ENCODE data around the gene FOXK1. TPM values are rescaled to one million over a fixed set of nuclear protein-coding genes. Genes with fewer than 3 reads are reported as not detected.

The FOXK1 gene
- total RNA-seq, 1 donor from 2014 or later, result 53.6 TPM

- Histone ChIP-seq H3K4me3 (ENCODE audit: insufficient read depth, low read depth, low read length) (no peak overlapping the region), H3K27me3 (ENCODE audit: insufficient read depth, low read length) (no peaks in the 10 kb centered on the region), H4K20me1 (ENCODE audit: insufficient read depth, low read length) (no peaks in the 10 kb centered on the region), H3K79me2 (ENCODE audit: insufficient read depth, low read length) (no peaks in the 10 kb centered on the region), H3K36me3 (ENCODE audit: insufficient read depth, low read length) (no peaks in the 10 kb centered on the region), H3K27ac (ENCODE audit: low read depth, low read length) (no peak overlapping the region), H2AFZ (ENCODE audit: low read depth, low read length) (no peak overlapping the region), H3K9ac (ENCODE audit: low read length) (no peak overlapping the region), H3K4me2 (ENCODE audit: low read length) (no peak overlapping the region), H3K9me3 (ENCODE audit: insufficient read depth, low read depth, low read length) (no peaks in the 10 kb centered on the region), H3K4me1 (ENCODE audit: insufficient read depth, low read length) (peaks cover 9% of the 10 kb centered on the region)
- no peak for DNase-seq (ENCODE audit: low read depth)
- H3K27ac Mint-ChIP-seq (ENCODE audit: unreplicated experiment), result no peak overlapping the region
- peaks cover 7% of the 10 kb centered on the region for H3K36me3 Mint-ChIP-seq (ENCODE audit: low read depth, unreplicated experiment)
- no peak for TF ChIP-seq EZH2 (IDR thresholded peaks at IDR 0.05; ENCODE audit: insufficient read depth, low read length)
- no peak for TF ChIP-seq CTCF (IDR thresholded peaks at IDR 0.05; ENCODE audit: insufficient read depth, low read depth, low read length)
- no peak for FAIRE-seq
- peaks cover 1% of the 10 kb centered on the region for H3K27me3 Mint-ChIP-seq (ENCODE audit: low read depth, unreplicated experiment)
- no peaks in the 10 kb centered on the region for H3K4me1 Mint-ChIP-seq (ENCODE audit: low read depth, unreplicated experiment)
- H3K9me3 Mint-ChIP-seq (ENCODE audit: unreplicated experiment), result peaks cover 5% of the 10 kb centered on the region
- no peak overlapping the region for H3K4me3 Mint-ChIP-seq (ENCODE audit: unreplicated experiment)
Measured at GRCh38 chr7:4653771-4654170, 28.3 kb upstream of the FOXK1 start.

- FAIRE-seq (no peak), DNase-seq (ENCODE audit: low read depth) (no peak)
- H3K27ac Mint-ChIP-seq (ENCODE audit: unreplicated experiment), result no peak overlapping the region
- Histone ChIP-seq H4K20me1 (ENCODE audit: insufficient read depth, low read length) (no peaks in the 10 kb centered on the region), H2AFZ (ENCODE audit: low read depth, low read length) (no peak overlapping the region), H3K36me3 (ENCODE audit: insufficient read depth, low read length) (no peaks in the 10 kb centered on the region), H3K79me2 (ENCODE audit: insufficient read depth, low read length) (no peaks in the 10 kb centered on the region), H3K27me3 (ENCODE audit: insufficient read depth, low read length) (no peaks in the 10 kb centered on the region), H3K9ac (ENCODE audit: low read length) (no peak overlapping the region), H3K4me1 (ENCODE audit: insufficient read depth, low read length) (peaks cover 9% of the 10 kb centered on the region), H3K4me2 (ENCODE audit: low read length) (no peak overlapping the region), H3K9me3 (ENCODE audit: insufficient read depth, low read depth, low read length) (peaks cover 4% of the 10 kb centered on the region), H3K4me3 (ENCODE audit: insufficient read depth, low read depth, low read length) (no peak overlapping the region), H3K27ac (ENCODE audit: low read depth, low read length) (no peak overlapping the region)
- TF ChIP-seq EZH2 (IDR thresholded peaks at IDR 0.05; ENCODE audit: insufficient read depth, low read length), result no peak
- TF ChIP-seq CTCF (IDR thresholded peaks at IDR 0.05; ENCODE audit: insufficient read depth, low read depth, low read length), result no peak
- H3K9me3 Mint-ChIP-seq (ENCODE audit: unreplicated experiment), result peaks cover 11% of the 10 kb centered on the region
- H3K4me1 Mint-ChIP-seq (ENCODE audit: low read depth, unreplicated experiment), result no peaks in the 10 kb centered on the region
- peaks cover 1% of the 10 kb centered on the region for H3K27me3 Mint-ChIP-seq (ENCODE audit: low read depth, unreplicated experiment)
- peaks cover 9% of the 10 kb centered on the region for H3K36me3 Mint-ChIP-seq (ENCODE audit: low read depth, unreplicated experiment)
- H3K4me3 Mint-ChIP-seq (ENCODE audit: unreplicated experiment), result no peak overlapping the region
Measured at GRCh38 chr7:4655311-4655710, 26.8 kb upstream of the FOXK1 start.

GRCh38 chr7:4655896-4656295 is 26.2 kb upstream of the FOXK1 start:
- no peak overlapping the region for H3K27ac ChIP-seq (ENCODE audit: low read depth, low read length)
- H3K9me3 Mint-ChIP-seq (ENCODE audit: unreplicated experiment), result peaks cover 13% of the 10 kb centered on the region
- FAIRE-seq (no peak), DNase-seq (ENCODE audit: low read depth) (no peak)
- no peak overlapping the region for H2AFZ ChIP-seq (ENCODE audit: low read depth, low read length)
- no peak overlapping the region for H3K27ac Mint-ChIP-seq (ENCODE audit: unreplicated experiment)
- TF ChIP-seq CTCF (IDR thresholded peaks at IDR 0.05; ENCODE audit: insufficient read depth, low read depth, low read length) (no peak), EZH2 (IDR thresholded peaks at IDR 0.05; ENCODE audit: insufficient read depth, low read length) (no peak)
- H3K4me3 ChIP-seq (ENCODE audit: insufficient read depth, low read depth, low read length), result no peak overlapping the region
- no peaks in the 10 kb centered on the region for H3K4me1 Mint-ChIP-seq (ENCODE audit: low read depth, unreplicated experiment)
- no peak overlapping the region for H3K4me3 Mint-ChIP-seq (ENCODE audit: unreplicated experiment)
- H3K36me3 Mint-ChIP-seq (ENCODE audit: low read depth, unreplicated experiment), result peaks cover 9% of the 10 kb centered on the region
- H3K9me3 ChIP-seq (ENCODE audit: insufficient read depth, low read depth, low read length), result peaks cover 6% of the 10 kb centered on the region
- no peaks in the 10 kb centered on the region for H3K36me3 ChIP-seq (ENCODE audit: insufficient read depth, low read length)
- peaks cover 1% of the 10 kb centered on the region for H3K27me3 Mint-ChIP-seq (ENCODE audit: low read depth, unreplicated experiment)
- H3K9ac ChIP-seq (ENCODE audit: low read length), result no peak overlapping the region
- H3K79me2 ChIP-seq (ENCODE audit: insufficient read depth, low read length), result no peaks in the 10 kb centered on the region
- peaks cover 4% of the 10 kb centered on the region for H3K4me1 ChIP-seq (ENCODE audit: insufficient read depth, low read length)
- no peaks in the 10 kb centered on the region for H3K27me3 ChIP-seq (ENCODE audit: insufficient read depth, low read length)
- no peaks in the 10 kb centered on the region for H4K20me1 ChIP-seq (ENCODE audit: insufficient read depth, low read length)
- H3K4me2 ChIP-seq (ENCODE audit: low read length), result no peak overlapping the region
